Right ventricle myocardium inferior (tissue), 1 donor: ENCODE data around the gene PTPRB. TPM values are rescaled to one million over a fixed set of nuclear protein-coding genes. Genes with fewer than 3 reads are reported as not detected.

Experiments used
- ATAC-seq: fragments of 200-7000 bp; cut with Tn5 transposase; one replicate; pipeline ENCODE4 v1.9.1; 2020; ENCODE audit warnings: mild to moderate bottlenecking, moderate library complexity
- DNase-seq: peaks from one replicate; pipeline ENCODE4 v3.0.0; 2021; ENCODE audit errors: missing footprints
- intact Hi-C: fragments of 100-400 bp; cut with DNase I; formaldehyde crosslinking; loops from one replicate; pipeline ENCODE4 v1.11.0; 2022
- long read RNA-seq: library from polyadenylated mRNA; unstranded; transcript quantifications from one replicate; pipeline ENCODE4 v2.0.0, GENCODE V29; 2021
- total RNA-seq: library from RNA; stranded (reverse); fragmentation: NEBNext Ultra II Directional; extraction: Animal tissue kit (Norgen Biotek cat#: 25700); gene quantifications from one replicate; pipeline ENCODE4 v1.2.1, GENCODE V29; 2021
- donor health status: DM: no; HTN: yes; CAD: no; lungs with severe emphysema.

Gene PTPRB
- 38.1 TPM for total RNA-seq
- long read RNA-seq, partial matches to known transcripts = 4 of 8 reads
- long read RNA-seq, other reads (novel, unspliced or antisense) = 4 of 8 reads

DNA sequence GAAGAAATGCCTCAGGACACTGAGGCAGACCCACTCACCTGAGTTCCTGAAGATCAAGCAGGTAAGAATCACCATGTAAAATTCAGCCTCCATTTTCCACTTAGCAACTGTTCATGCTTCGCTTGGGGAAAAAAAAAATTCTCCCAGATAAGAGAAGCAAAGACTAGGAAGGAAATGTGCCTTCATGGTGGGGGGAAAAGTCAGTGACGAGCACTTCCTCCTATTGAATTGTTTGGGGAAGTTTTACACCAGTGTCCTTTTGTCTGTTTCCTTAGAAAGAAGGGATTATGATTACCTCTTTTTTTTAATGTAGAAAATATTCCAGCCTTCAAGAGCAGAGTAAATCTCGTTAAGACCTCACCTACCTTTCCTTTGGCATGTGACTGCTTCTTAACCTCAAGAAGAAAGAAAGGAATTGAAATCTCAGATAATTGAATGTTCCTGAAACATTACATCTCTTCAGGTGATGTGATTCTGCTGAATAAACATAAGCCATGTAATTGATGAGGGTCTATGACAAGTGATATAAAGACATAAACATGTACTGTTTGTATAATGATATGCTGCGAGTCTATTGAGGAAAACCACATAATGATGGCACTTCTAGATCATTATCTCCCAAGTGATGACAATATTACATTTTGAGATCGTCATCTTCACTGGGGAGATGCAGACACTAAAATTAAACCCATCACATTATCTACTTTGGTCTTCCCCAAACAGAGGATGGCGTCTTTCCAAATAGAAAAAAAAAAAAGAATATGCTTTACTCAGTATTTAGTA is at the start of gene PTPRB:
Gene PTPRB (minus strand): TSS at position 127 of the 783 bp plus-strand sequence. CDS start 34 bp downstream, at position 93.
- intact Hi-C loops = no loop called here
- DNase-seq (no peak), ATAC-seq (no peak)

DNA sequence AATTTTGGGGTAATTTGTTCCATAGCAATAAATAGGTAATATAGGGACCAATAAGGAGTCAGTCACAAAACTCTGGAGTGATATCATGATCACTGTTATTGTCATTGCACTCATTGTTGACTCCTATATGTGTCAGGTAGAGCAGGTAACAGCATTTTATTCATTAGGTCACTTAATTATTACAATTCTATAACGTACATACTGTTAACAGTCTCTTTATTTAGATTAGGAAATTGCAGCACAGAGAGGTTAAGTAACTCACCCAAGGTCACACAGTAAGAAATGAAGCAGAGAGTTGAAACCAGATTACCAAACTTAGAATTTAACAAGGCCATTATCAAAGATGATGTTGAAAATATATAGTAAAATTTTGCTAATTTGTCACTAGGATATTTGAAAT is 49.7 kb upstream of the PTPRB start:
- ATAC-seq = no peak

DNA sequence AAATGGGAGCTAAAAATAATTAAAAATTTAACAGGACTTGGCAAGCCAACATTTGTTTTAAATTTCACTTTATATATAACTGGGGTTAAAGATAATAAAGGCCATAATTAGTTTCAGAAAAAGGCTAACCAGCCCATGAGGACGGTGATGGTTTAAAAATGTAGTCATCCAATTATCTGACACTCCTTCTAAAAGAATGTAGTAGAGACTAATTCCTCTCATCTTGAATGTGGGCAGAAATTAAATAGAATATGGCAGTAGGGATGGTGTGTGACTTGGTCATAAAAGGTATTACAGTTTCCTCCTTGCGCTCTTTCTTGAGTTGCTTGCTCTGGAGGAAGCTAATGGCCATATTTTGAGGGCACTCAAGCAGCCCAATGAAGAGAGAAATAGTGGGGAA is 49.1 kb upstream of the PTPRB start:
- intact Hi-C loops = no loop called here
- no peak for ATAC-seq
- DNase-seq = no peak

More for the DNA sequence above, 49.7 kb upstream of the PTPRB start:
- intact Hi-C loops = no loop called here
- DNase-seq = no peak

DNA sequence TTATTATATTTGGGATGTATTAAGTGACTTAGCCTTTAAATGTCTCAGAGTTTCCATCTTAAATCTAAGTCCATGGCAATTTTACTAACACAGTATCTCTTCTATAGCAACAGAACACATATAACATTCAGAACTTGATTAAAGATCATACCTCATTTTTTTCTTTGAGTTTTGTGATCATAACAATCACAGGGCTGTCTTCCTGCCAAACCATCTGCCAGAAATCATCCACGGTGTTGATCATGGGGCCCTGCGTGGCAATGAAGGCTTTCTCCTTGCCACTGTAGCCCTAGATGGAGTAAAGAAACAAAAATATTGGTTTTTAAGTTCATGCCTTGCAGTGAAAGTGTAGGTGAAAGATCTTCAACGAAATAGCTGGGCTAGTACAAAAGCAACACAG is 46.7 kb upstream of the PTPRB start:
- DNase-seq (no peak), ATAC-seq (no peak)
- intact Hi-C loops = no loop called here

DNA sequence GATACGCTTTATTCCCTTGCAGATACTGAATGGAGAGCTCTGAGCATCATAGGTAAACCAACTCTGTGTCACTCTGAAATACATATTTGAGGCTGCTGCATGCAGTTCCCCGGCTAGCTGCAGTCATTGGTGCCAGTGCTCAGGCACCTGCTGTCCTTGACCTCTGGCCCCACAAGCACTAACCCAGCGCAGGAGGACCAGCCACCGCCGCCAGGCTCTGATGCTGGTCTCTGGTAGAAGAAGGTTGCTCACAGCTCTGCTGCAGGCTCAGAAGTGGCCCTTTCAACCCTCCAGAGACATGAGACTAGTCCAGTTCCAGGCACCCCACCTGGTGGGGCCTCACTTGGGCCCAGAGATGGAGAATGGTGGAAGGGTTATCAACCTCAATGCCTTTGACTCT is 34.5 kb upstream of the PTPRB start:
- intact Hi-C loops = no loop called here
- no peak for ATAC-seq
- no peak for DNase-seq

DNA sequence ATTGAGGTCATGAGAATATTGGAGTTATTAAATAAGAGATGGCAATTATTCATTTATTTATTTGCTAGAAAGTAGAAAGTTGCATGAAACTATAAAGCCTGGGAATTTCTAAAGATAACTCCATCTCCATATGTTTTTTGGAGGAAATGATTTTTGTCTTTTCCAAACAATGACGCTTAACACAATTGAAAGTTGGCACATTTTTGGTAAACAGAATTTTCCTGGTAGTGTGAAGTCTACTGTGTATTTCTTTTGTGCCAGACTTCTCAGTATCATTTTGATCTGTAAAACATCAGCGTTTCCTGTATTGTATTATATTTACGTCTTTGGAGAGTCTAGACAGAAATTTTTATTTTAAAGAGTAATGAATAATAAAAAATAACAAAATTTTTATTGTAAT is 33.7 kb upstream of the PTPRB start:
- DNase-seq (no peak), ATAC-seq (no peak)
- intact Hi-C loops = no loop called here

DNA sequence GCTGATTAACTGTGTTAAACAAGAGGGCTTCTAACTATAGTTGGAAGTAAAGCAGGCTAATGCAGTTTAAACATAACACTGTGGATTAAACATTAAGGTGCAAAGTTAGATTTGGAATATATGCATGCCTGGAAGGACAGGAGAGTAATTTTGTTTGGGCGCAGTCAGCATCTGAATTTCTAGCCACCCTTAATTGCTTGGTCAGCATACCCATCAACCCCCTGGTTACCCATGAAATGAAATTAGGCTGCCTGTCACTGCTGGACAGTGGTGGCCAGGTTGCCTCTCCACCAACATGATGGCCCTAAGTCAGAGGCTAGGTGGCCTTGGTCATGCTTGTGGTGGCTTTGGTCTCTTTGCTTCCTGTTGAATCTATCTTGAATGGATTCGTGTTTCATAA is 30.0 kb upstream of the PTPRB start:
- intact Hi-C loops = no loop called here
- ATAC-seq (no peak), DNase-seq (no peak)

DNA sequence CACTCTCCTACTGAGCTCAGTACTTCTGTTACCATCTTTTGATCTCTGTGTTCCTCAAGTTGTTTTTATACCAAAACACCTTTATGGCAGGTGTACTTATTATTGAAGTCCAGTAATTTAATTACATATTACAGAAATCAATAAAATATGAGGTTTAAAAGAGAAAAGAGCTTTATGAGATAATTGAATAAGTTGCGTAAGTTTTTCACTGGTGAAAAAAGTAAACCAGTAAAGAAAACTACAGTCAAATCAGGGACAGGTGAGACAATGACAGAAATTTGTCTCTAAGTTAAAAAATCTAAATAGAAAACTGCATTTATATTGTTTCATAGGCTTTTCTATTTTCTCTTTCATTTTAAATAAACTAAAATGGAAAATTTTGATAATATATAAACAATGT is 29.1 kb upstream of the PTPRB start:
- ATAC-seq = no peak
- intact Hi-C loops = no loop called here
- DNase-seq = no peak

DNA sequence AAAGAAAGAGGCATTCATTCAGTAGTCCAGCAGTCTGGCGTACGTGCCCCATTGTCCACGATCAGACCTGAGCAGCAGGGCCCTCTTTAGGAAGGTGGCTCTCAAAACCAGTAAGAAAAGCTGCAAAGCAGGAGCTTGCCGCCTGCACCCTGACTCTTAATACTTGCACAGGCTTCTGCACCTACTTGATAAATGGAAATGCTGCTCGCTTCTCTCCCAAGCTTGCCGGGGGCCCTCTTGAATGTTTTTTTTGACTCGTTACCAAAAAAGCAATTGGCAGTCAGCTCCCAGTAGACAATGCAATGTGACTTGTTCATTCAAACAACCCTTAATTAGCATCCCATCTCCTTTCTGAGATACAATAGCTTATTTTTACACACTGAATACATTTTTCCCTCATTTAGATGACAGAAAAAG is 27.2 kb upstream of the PTPRB start:
- ATAC-seq (no peak), DNase-seq (no peak)
- intact Hi-C loops = loop anchor here (5.0 kb wide), 1 partner anchor 52 kb away; no protein-coding TSS in a partner anchor

DNA sequence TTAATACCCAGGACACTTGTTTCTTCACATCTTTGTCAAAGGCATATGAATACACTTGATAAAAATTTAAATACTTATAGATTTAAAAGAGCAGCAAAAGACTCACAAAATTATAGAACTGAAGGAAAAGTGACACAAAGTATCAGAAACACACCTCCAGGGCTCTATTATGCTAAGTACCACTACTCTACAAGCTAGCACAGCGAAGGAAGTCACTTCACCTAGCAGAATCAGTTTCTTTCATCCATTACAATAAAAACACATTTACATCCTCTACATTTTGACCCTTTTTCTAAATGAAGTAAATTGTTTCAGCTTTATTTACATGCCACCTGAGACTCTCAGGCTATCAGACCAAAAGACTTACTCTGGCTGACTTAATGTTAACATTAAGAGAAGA is 26.6 kb upstream of the PTPRB start:
- intact Hi-C loops = loop anchor here (5.0 kb wide), 1 partner anchor 52 kb away; no protein-coding TSS in a partner anchor
- ATAC-seq = no peak
- DNase-seq = no peak

DNA sequence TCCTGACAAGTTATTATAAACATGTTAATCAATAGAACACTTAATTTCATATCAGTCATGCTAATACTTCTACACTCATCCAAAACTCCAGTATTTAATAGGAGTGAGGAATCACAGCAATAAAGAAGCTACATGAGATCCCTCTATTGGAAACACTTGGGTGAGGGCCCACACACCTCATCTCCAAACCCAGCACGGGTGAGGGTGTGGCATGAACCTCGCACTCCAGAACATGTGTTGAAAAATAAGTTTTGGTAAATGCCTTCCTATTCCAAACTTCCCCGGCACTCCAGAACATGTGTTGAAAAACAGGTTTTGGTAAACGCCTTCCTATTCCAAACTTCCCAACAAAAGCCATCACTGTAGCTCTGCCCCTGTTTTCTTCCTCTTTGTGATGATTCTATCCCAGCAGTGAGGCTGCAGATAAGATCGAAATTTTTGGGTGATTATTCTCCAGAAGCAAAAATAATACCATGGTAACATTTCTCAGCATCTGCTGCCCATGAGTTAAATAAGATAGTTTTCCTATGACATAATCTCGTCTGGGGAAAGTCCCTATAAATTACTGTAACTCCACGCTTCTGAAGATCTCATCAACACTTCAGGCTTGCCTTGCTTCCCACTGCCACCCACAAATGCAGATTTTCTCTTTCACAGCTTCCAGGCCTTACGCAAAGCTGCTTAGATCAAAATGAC is 24.4 kb upstream of the PTPRB start:
- intact Hi-C loops = loop anchor here (5.0 kb wide), 1 partner anchor 49 kb away; no protein-coding TSS in a partner anchor
- no peak for ATAC-seq
- no peak for DNase-seq

DNA sequence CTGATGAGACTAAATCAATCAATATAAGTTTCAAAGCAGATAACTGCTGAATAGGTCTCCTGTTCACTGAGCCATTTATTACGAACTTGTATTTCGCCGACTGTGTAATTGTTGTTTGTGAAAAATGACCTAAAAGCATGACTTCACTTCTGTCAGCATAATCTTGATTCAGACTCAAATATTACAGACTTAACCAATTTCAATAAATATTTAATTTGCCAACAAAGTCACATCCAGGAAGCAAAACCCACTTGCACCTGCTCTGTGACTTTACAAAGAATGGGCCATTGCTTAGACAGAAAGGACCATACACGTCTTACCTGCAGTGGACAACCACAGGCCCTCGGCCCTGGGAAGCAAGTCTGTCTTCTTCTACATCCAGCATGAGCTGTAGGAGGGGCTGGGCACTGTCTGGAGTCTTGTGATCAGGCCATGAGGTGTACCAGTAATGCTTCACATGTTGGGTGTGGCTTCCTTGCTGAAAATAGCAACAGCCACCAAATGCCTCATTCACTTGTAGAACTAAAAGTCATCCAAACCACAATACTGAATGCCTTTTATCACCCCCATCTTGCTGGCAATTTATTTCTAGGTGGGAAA is 23.5 kb upstream of the PTPRB start:
- peak; percentile 48 for ATAC-seq
- intact Hi-C loops = loop anchor here (5.0 kb wide), 1 partner anchor 48 kb away; no protein-coding TSS in a partner anchor
- DNase-seq = peak; percentile 58

DNA sequence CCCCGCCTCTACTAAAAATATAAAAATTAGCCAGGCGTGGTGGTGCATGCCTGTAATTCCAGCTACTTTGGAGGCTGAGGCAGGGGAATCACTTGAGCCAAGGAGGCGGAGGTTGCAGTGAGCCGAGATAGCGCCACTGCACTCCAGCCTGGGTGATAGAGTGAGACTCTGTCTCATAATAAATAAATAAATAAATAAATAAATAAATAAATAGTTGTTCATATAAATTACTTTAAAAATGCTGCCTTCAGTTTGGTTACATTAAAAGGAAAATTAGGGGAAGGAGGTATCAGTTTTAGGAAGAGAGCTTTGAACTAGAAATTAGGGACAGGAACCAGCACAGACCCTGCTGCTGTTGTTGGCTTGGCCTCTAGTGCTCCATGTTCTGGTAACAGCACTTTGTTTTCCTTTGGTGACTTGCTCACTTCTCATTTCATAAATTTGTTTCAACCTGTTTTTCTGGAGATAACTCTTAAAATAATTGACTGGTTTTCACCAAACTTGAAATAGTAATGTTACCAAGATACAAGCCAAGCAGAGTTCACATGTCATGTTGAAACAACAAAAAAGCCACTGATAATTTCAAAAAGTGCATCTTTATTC is 22.9 kb upstream of the PTPRB start:
- intact Hi-C loops = loop anchor here (5.0 kb wide), 1 partner anchor 48 kb away; no protein-coding TSS in a partner anchor
- ATAC-seq = no peak
- DNase-seq = no peak

DNA sequence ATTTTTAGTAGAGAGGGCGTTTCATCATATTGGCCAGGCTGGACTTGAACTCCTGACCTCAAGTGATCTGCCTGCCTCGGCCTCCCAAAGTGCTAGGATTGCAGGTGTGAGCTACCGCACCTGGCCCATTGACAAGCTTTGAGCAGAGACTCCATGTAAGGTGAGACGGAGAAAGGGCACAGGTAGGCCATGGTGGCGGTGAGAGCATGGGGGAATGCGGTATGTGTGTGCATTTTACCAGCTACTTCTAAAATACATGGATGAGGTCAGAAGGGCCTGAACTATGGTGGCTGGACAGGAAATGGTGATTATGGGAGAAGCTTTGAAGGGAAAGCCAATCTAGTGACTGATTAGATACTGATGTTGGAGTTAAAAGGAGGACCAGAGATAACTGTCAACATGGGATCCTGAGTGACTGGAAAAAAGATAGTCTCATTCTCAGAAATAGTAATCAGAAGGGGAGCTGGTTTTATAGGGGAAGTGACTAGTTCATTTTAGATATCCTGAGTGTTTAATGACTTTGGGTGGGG is 21.9 kb upstream of the PTPRB start:
- intact Hi-C loops = loop anchor here (5.0 kb wide), 1 partner anchor 33 kb away; no protein-coding TSS in a partner anchor
- ATAC-seq = no peak
- DNase-seq = no peak

DNA sequence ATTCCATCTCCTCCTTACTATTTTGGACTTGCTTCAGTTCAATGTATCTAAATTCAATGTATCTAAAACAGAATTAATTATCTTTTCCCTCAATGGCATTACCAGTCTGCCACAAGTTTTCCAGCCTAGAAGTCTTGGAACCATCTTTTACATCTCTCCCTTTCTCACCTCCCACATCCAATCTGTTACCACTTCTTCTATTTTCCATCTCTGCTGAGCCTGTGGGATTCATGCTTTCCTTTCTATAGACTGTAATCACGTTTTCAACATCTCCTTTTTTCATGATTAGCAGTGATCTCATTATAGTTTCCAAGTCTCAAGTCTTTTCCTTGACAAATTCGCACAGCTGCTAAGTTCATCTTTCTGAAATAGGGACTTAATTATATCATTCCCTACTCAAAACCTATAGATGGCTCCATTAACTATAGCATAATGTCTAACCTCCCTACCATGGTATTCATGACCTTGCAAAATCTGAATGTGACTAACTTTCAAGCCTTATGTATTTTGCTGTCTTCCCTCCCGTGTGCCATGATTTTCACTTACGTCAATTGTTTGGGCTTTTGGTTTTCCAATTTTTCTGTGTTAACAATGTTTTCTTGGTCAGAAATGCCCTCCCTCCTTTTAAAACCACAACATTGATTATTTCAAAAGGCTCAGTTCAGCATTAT is 20.5 kb upstream of the PTPRB start:
- intact Hi-C loops = loop anchor here (5.0 kb wide), 1 partner anchor 35 kb away; no protein-coding TSS in a partner anchor
- ATAC-seq (no peak), DNase-seq (no peak)

DNA sequence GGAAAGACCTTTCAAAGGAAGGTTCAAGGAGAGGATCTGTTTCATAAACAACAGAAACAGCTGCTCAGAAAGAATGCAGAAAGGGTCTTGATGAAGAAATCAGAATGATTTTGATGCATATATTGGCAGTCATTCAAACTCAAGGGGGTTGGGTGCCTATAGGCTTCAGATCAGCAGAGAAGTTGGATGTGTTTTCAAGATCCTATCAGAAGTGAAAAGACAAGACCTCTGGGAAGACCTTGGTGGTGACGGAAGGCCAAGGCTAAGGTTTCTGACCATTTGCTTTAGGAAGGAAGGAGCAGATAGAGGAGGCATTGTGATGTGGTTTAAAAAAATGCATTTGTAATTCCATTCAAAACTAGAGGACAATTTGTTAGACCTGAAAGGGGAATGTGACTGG is 15.2 kb upstream of the PTPRB start:
- ATAC-seq (no peak), DNase-seq (no peak)
- intact Hi-C loops = no loop called here

DNA sequence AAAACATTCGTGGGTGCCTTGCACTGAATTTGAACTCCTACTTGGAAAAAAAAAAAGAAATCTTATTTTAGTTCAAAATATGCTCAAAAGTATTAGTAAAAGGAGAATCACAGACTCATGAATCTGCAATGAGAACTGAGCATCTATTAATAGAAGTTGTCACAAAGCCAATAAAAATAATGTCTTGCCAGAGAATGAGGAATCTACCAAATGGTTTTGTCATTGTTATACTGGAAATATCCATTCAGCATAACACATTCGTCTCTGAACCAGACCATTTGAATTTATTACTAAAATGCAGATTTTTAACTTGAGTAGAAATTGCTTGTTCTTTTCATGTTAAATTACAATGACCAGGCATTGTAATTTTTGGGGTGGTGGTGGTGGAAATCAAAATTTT is 11.6 kb upstream of the PTPRB start:
- ATAC-seq (no peak), DNase-seq (no peak)
- intact Hi-C loops = loop anchor here (5.0 kb wide), 2 partner anchors 37 to 73 kb away; no protein-coding TSS in a partner anchor

DNA sequence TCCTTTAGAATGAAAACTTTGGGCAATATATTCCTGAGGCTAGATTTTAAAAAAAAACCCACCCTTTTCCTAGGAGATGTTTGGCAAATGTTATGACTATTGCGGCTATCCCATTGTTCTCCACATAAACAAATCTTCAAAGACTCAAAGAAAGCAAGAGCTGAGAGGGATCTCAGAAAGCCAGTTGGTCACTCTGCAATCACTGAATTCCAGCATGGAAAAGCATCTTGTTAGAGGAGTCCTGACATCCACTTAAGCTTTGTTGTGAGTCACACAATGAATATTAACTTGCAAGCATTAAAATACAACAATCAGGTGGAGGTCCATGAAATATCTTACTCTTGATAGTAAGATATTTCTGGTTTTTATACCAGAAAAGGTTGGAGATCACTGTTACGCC is 11.0 kb upstream of the PTPRB start:
- intact Hi-C loops = loop anchor here (5.0 kb wide), 2 partner anchors 36 to 74 kb away; no protein-coding TSS in a partner anchor
- DNase-seq (no peak), ATAC-seq (no peak)
